ENCODE results near the gene HMOX2.

Gene HMOX2

GRCh38 chr16:4443986-4444385, 32.2 kb upstream of the HMOX2 start:
- Histone ChIP-seq H3K27me3 (ENCODE audit: insufficient read depth, low read length) (no peaks in the 10 kb centered on the region), H3K9ac (ENCODE audit: low read depth, low read length) (no peak overlapping the region), H3K27ac (ENCODE audit: low read depth, low read length) (no peak overlapping the region), H3K4me3 (ENCODE audit: low read length) (no peak overlapping the region), H3K4me1 (ENCODE audit: insufficient read depth, low read length) (no peaks in the 10 kb centered on the region), H3K36me3 (ENCODE audit: insufficient read depth, low read length) (peaks cover 93% of the 10 kb centered on the region), H3K9me3 (ENCODE audit: insufficient read depth, low read depth, low read length) (no peaks in the 10 kb centered on the region)
- 96% methylated on average over 4 of the region's 4 CpGs for whole genome bisulfite sequencing

GRCh38 chr16:4450430-4450829, 25.8 kb upstream of the HMOX2 start:
- H3K9me3 ChIP-seq (ENCODE audit: insufficient read depth, low read depth, low read length): no peaks in the 10 kb centered on the region
- H3K27ac ChIP-seq (ENCODE audit: low read depth, low read length): no peak overlapping the region
- no peak overlapping the region for H3K4me3 ChIP-seq (ENCODE audit: low read length)
- H3K9ac ChIP-seq (ENCODE audit: low read depth, low read length): no peak overlapping the region
- H3K4me1 ChIP-seq (ENCODE audit: insufficient read depth, low read length): no peaks in the 10 kb centered on the region
- H3K36me3 ChIP-seq (ENCODE audit: insufficient read depth, low read length): peaks cover 87% of the 10 kb centered on the region
- WGBS: 95% methylated on average over 14 of the region's 14 CpGs
- H3K27me3 ChIP-seq (ENCODE audit: insufficient read depth, low read length): no peaks in the 10 kb centered on the region

- no peaks in the 10 kb centered on the region for H3K9me3 ChIP-seq (ENCODE audit: insufficient read depth, low read depth, low read length)
- H3K27me3 ChIP-seq (ENCODE audit: insufficient read depth, low read length): no peaks in the 10 kb centered on the region
- no peak overlapping the region for H3K9ac ChIP-seq (ENCODE audit: low read depth, low read length)
- H3K27ac ChIP-seq (ENCODE audit: low read depth, low read length): no peak overlapping the region
- no peak overlapping the region for H3K4me3 ChIP-seq (ENCODE audit: low read length)
- peaks cover 87% of the 10 kb centered on the region for H3K36me3 ChIP-seq (ENCODE audit: insufficient read depth, low read length)
- H3K4me1 ChIP-seq (ENCODE audit: insufficient read depth, low read length): no peaks in the 10 kb centered on the region
- WGBS: 93% methylated on average over 14 of the region's 14 CpGs
These were observed 25.2 kb upstream of the HMOX2 start for GRCh38 chr16:4450931-4451519.

- Histone ChIP-seq H3K4me3 (ENCODE audit: low read length) (no peak overlapping the region), H3K36me3 (ENCODE audit: insufficient read depth, low read length) (peaks cover 88% of the 10 kb centered on the region), H3K9ac (ENCODE audit: low read depth, low read length) (no peak overlapping the region), H3K27ac (ENCODE audit: low read depth, low read length) (no peak overlapping the region), H3K27me3 (ENCODE audit: insufficient read depth, low read length) (no peaks in the 10 kb centered on the region), H3K4me1 (ENCODE audit: insufficient read depth, low read length) (no peaks in the 10 kb centered on the region), H3K9me3 (ENCODE audit: insufficient read depth, low read depth, low read length) (no peaks in the 10 kb centered on the region)
- WGBS: 97% methylated on average over 5 of the region's 5 CpGs
These were observed 23.5 kb upstream of the HMOX2 start for GRCh38 chr16:4452674-4453073.

- H3K27me3 ChIP-seq (ENCODE audit: insufficient read depth, low read length): no peaks in the 10 kb centered on the region
These were observed 21.6 kb upstream of the HMOX2 start for GRCh38 chr16:4454623-4455022.

GRCh38 chr16:4455081-4455480, 21.1 kb upstream of the HMOX2 start:
- H3K9me3 ChIP-seq (ENCODE audit: insufficient read depth, low read depth, low read length): no peaks in the 10 kb centered on the region
- peaks cover 73% of the 10 kb centered on the region for H3K36me3 ChIP-seq (ENCODE audit: insufficient read depth, low read length)
- H3K9ac ChIP-seq (ENCODE audit: low read depth, low read length): no peak overlapping the region
- WGBS: 89% methylated on average over 14 of the region's 14 CpGs
- H3K4me1 ChIP-seq (ENCODE audit: insufficient read depth, low read length): no peaks in the 10 kb centered on the region
- no peak overlapping the region for H3K27ac ChIP-seq (ENCODE audit: low read depth, low read length)
- no peaks in the 10 kb centered on the region for H3K27me3 ChIP-seq (ENCODE audit: insufficient read depth, low read length)
- no peak overlapping the region for H3K4me3 ChIP-seq (ENCODE audit: low read length)

More at GRCh38 chr16:4454623-4455022, 21.6 kb upstream of the HMOX2 start:
- H3K36me3 ChIP-seq (ENCODE audit: insufficient read depth, low read length): peaks cover 77% of the 10 kb centered on the region
- no peak overlapping the region for H3K27ac ChIP-seq (ENCODE audit: low read depth, low read length)
- H3K9ac ChIP-seq (ENCODE audit: low read depth, low read length): no peak overlapping the region
- no peaks in the 10 kb centered on the region for H3K9me3 ChIP-seq (ENCODE audit: insufficient read depth, low read depth, low read length)
- no peak overlapping the region for H3K4me3 ChIP-seq (ENCODE audit: low read length)
- H3K4me1 ChIP-seq (ENCODE audit: insufficient read depth, low read length): no peaks in the 10 kb centered on the region
- 88% methylated on average over 9 of the region's 9 CpGs for WGBS

- WGBS: 83% methylated on average over 10 of the region's 10 CpGs
- no peaks in the 10 kb centered on the region for H3K9me3 ChIP-seq (ENCODE audit: insufficient read depth, low read depth, low read length)
- H3K4me1 ChIP-seq (ENCODE audit: insufficient read depth, low read length): no peaks in the 10 kb centered on the region
- no peak overlapping the region for H3K4me3 ChIP-seq (ENCODE audit: low read length)
- H3K27ac ChIP-seq (ENCODE audit: low read depth, low read length): no peak overlapping the region
- peaks cover 64% of the 10 kb centered on the region for H3K36me3 ChIP-seq (ENCODE audit: insufficient read depth, low read length)
- H3K27me3 ChIP-seq (ENCODE audit: insufficient read depth, low read length): no peaks in the 10 kb centered on the region
- no peak overlapping the region for H3K9ac ChIP-seq (ENCODE audit: low read depth, low read length)
These were observed 20.2 kb upstream of the HMOX2 start for GRCh38 chr16:4455951-4456350.

- WGBS: 94% methylated on average over 5 of the region's 5 CpGs
- peaks cover 46% of the 10 kb centered on the region for H3K36me3 ChIP-seq (ENCODE audit: insufficient read depth, low read length)
- H3K4me1 ChIP-seq (ENCODE audit: insufficient read depth, low read length): peaks cover 4% of the 10 kb centered on the region; the same call in 1 of the 2 replicates
- H3K27me3 ChIP-seq (ENCODE audit: insufficient read depth, low read length): no peaks in the 10 kb centered on the region
- H3K4me3 ChIP-seq (ENCODE audit: low read length): no peak overlapping the region
- no peaks in the 10 kb centered on the region for H3K9me3 ChIP-seq (ENCODE audit: insufficient read depth, low read depth, low read length)
- no peak overlapping the region for H3K27ac ChIP-seq (ENCODE audit: low read depth, low read length)
- H3K9ac ChIP-seq (ENCODE audit: low read depth, low read length): no peak overlapping the region
These were observed 15.3 kb upstream of the HMOX2 start for GRCh38 chr16:4460936-4461249.

GRCh38 chr16:4461250-4462085, 14.7 kb upstream of the HMOX2 start:
- H3K27ac ChIP-seq (ENCODE audit: low read depth, low read length): peak overlapping the region; percentile 12
- H3K36me3 ChIP-seq (ENCODE audit: insufficient read depth, low read length): peaks cover 46% of the 10 kb centered on the region
- H3K9me3 ChIP-seq (ENCODE audit: insufficient read depth, low read depth, low read length): no peaks in the 10 kb centered on the region
- H3K4me3 ChIP-seq (ENCODE audit: low read length): no peak overlapping the region
- 0 out of 2 replicates have a peak overlapping the region, but pooled peaks have one; percentile 7 for H3K9ac ChIP-seq (ENCODE audit: low read depth, low read length)
- 88% methylated on average over 26 of the region's 27 CpGs for whole genome bisulfite sequencing
- H3K27me3 ChIP-seq (ENCODE audit: insufficient read depth, low read length): no peaks in the 10 kb centered on the region
- H3K4me1 ChIP-seq (ENCODE audit: insufficient read depth, low read length): peaks cover 4% of the 10 kb centered on the region; the same call in 1 of the 2 replicates

GRCh38 chr16:4463522-4464163, 12.6 kb upstream of the HMOX2 start:
- no peak overlapping the region for H3K9ac ChIP-seq (ENCODE audit: low read depth, low read length)
- H3K36me3 ChIP-seq (ENCODE audit: insufficient read depth, low read length): peaks cover 49% of the 10 kb centered on the region
- 94% methylated on average over 22 of the region's 22 CpGs for WGBS
- no peaks in the 10 kb centered on the region for H3K9me3 ChIP-seq (ENCODE audit: insufficient read depth, low read depth, low read length)
- no peak overlapping the region for H3K27ac ChIP-seq (ENCODE audit: low read depth, low read length)
- peaks cover 4% of the 10 kb centered on the region; the same call in 1 of the 2 replicates for H3K4me1 ChIP-seq (ENCODE audit: insufficient read depth, low read length)
- H3K27me3 ChIP-seq (ENCODE audit: insufficient read depth, low read length): no peaks in the 10 kb centered on the region
- no peak overlapping the region for H3K4me3 ChIP-seq (ENCODE audit: low read length)

Measured in HUES64 (cell line).